Hepatocyte (in vitro differentiated cells): ENCODE data around the gene LEUTX.
"Not testable (repeated sequence)": the region's sequence is repeated elsewhere in the genome, so short reads cannot be mapped to it uniquely, and the experiment has no call there.

Experiments used
- EZH2 ChIP-seq: fragments of 200-600 bp; sonication (generic); IDR thresholded peaks from 2 replicates; pipeline ENCODE4 v1.6.1; 2016; ENCODE audit warnings: antibody characterized with exemption, mild to moderate bottlenecking, borderline replicate concordance
- EZH2phosphoT487 ChIP-seq: fragments of 200-600 bp; sonication (generic); IDR thresholded peaks from one replicate; pipeline ENCODE4 v1.6.1; 2018; ENCODE audit warnings: antibody characterized with exemption, mild to moderate bottlenecking, low read depth, moderate library complexity; ENCODE audit not compliant: unreplicated experiment, severe bottlenecking
- TF ChIP-seq, protein P1 (sequence below): fragments of 200-600 bp; sonication (generic); IDR thresholded peaks from 2 replicates; pipeline ENCODE4 v1.5.1; 2016; ENCODE audit warnings: antibody characterized with exemption, mild to moderate bottlenecking; ENCODE audit not compliant: poor library complexity

DNA sequence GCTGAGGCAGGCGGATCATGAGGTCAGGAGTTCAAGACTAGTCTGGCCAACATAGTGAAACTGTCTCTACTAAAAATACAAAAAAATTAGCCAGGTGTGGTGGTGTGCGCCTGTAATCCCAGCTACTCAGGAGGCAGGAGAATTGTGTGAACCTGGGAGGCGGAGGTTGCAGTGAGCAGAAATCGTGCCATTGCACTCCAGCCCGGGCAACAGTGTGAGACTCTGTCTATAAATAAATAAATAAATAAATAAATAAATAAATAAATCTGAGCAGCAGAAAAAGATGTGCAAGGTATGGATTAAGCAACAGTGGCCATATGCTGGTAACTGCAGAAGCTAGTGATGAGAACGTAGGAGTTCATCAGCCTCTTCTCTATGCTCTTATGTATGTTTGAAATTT lies 35.5 kb downstream of the LEUTX start:
- TF ChIP-seq, protein P1, sequence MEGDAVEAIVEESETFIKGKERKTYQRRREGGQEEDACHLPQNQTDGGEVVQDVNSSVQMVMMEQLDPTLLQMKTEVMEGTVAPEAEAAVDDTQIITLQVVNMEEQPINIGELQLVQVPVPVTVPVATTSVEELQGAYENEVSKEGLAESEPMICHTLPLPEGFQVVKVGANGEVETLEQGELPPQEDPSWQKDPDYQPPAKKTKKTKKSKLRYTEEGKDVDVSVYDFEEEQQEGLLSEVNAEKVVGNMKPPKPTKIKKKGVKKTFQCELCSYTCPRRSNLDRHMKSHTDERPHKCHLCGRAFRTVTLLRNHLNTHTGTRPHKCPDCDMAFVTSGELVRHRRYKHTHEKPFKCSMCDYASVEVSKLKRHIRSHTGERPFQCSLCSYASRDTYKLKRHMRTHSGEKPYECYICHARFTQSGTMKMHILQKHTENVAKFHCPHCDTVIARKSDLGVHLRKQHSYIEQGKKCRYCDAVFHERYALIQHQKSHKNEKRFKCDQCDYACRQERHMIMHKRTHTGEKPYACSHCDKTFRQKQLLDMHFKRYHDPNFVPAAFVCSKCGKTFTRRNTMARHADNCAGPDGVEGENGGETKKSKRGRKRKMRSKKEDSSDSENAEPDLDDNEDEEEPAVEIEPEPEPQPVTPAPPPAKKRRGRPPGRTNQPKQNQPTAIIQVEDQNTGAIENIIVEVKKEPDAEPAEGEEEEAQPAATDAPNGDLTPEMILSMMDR, result not testable (repeated sequence)
- not testable (repeated sequence) for TF ChIP-seq EZH2, EZH2phosphoT487
